Muscle of arm (tissue), 12 donors: ENCODE measurements around the gene CKM. TPM values are rescaled to one million over a fixed set of nuclear protein-coding genes. Genes with fewer than 3 reads are reported as not detected.
"Not testable (repeated sequence)": the region's sequence is repeated elsewhere in the genome, so short reads cannot be mapped to it uniquely, and the experiment has no call there.

Source experiments
- DNase-seq: peaks from one replicate; pipeline ENCODE4 v3.0.0-alpha.2; 2013
- polyA plus RNA-seq, 12 donors: library from polyadenylated mRNA; unstranded; fragments of 120-200 nt; gene quantifications; one replicate each; pipeline ENCODE4 v1.2.1, GENCODE V29; 2013; ENCODE audit not compliant: insufficient read length in 12 of 12

The CKM gene
- polyA plus RNA-seq, 12 donors, result 1,044 to 4,317 (median 2,408) TPM

GRCh38 chr19:45351401-45351952 lies 28.8 kb upstream of the CKM start:
- DNase-seq, result no peak

- DNase-seq, result no peak
Measured at GRCh38 chr19:45350477-45351058, 27.9 kb upstream of the CKM start.

GRCh38 chr19:45349430-45349941 lies 26.8 kb upstream of the CKM start:
- no peak for DNase-seq

DNA sequence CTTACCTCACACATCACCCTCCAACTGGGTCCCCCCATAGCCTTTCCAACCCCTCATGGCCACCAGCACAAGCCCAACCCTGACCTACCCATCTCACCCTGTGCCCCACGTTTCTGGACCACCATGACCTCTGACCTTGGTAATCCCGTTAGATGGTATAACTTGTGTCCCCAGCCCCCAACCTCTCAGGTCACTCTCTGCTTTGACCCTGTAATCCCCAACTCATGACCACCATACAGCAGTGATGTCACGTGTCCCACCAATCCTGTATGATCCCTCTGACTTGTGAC lies 26.4 kb upstream of the CKM start:
- DNase-seq, result no peak

GRCh38 chr19:45348367-45349125 lies 25.9 kb upstream of the CKM start:
- no peak for DNase-seq

DNA sequence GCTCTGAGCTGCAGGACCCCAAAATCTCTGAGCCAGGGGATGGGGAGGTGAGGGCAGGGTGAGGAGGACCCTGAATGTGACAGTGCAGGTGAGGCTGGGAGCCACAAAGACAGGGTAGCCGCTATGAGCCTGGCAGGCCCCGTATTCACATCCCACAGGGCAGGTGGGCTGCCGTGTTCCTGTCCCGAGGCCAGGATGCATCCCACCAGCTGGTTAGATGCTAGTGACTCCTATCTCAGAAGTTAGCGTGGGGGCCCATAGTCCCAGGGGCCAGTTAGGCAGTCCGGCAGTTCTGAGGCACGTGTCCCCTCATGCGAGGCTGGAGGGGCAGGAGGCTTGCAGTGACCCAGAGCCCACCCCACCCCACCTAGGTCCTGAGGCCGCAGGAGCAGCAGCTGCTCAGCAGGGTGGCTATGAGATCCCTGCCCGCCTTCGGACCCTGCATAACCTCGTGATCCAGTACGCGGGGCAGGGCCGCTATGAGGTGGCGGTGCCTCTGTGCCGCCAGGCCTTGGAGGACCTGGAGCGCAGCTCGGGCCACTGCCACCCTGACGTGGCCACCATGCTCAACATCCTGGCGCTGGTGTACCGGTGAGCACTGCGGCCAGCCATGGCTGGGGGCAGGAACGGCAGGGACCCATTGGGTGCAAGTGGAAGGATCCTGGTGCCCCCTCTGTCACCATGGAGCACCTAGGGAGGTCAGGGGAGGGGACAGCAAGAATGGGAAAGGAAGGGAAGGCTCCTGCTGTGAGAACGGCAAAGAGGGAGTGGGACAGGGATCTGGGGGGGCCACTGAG lies 25.1 kb upstream of the CKM start:
- DNase-seq, result no peak

- no peak for DNase-seq
Measured at GRCh38 chr19:45346449-45346848, 23.8 kb upstream of the CKM start.

- no peak for DNase-seq
Measured at GRCh38 chr19:45345506-45345860, 22.8 kb upstream of the CKM start.

GRCh38 chr19:45344621-45345505 lies 22.2 kb upstream of the CKM start:
- no peak for DNase-seq

DNA sequence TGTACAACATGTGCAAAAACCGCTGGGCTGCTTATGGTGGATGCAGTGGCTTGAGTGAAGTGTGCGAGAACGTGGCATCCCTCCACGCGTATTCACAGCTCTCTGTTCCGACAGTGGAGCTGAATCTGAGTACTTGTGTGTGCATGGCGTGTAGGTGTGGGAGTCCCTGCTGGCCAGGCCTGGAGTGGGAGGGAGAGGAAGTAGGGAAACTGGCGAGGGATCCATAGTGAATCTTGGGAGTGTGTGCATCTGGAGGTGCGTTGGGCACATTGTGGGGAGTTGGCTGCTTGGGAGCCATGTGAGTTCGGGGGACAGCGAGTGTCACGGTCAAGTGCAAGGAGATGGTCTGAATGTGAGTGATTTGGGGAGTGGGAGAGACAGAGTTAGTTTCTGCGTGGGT lies 20.2 kb upstream of the CKM start:
- no peak for DNase-seq

DNA sequence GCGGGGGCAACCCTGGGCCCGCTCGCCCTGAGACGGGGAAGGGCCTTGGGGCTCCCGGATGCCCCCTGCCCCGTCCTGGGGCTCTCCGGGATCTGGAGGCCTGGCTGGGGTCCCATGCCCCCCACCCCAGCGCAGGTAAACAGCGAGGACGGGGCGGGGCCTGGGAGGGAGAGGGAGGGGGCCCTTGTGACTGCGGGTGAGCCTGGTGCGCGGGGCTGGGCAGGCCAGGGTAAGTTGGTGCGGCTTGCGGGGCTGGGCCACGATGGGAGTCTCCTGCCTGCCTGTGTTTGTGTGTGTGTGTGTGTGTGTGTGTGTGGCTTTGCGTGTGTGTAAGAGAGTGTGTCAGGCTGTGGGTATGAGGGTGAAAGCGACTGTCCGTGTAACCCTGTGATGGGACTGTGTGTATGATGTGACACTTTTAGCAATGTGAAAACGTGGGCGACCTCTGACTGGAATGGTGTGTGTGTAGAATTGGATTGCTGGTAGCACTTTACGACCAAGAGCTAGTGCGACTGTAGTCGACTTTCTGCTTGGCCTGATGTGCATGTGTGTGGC lies 18.3 kb upstream of the CKM start:
- no peak for DNase-seq

- no peak for DNase-seq
Measured at GRCh38 chr19:45340232-45340898, 17.7 kb upstream of the CKM start, which contains the start of gene KLC3. KLC3 (plus strand) TSS chr19:45340750; CDS start chr19:45345542, 4,792 bp downstream.

DNA sequence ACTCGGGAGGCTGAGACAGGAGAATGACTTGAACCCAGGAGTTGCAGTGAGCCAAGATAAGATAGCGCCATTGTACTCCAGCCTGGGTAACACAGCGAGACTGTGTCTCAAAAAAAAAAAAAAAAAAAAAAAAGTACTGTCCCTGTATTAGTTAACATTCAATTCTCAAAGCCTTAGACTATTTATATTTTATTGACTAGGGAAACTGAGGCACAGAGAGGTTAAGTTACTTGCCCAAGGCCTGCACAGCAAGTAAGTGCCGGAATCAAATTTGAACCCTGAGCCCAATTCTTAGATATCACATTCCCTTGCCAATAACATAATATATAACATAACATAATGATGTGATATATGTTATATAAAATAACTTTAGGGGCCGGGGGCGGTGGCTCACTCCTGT lies 17.0 kb upstream of the CKM start:
- no peak for DNase-seq

DNA sequence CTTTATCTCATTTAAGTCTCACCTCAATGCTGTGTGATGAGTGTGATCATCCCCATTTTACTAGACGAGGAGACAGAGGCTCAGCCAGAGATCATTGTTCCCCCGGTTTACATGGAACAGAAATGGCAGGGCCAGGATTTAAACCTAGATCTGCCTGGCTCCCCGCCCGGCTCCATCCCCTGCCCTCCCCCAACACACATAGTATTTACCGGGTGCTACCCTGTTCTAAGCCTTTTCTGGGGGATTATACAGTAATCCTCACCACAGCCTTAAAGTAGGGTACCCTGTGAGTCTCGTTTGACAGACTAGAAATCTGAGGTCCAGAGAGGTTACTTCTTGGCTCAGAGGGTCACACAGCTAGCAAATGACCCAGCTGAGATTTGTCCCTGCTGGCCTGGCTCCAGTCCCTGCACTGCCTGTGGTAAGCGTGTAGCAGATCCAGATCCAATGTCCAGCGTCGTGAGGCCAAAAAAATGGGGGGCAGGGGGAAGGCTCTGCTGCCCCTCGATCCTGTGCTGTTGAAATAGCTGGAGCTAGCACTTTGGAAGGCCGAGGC lies 14.1 kb upstream of the CKM start:
- DNase-seq, result no peak

DNA sequence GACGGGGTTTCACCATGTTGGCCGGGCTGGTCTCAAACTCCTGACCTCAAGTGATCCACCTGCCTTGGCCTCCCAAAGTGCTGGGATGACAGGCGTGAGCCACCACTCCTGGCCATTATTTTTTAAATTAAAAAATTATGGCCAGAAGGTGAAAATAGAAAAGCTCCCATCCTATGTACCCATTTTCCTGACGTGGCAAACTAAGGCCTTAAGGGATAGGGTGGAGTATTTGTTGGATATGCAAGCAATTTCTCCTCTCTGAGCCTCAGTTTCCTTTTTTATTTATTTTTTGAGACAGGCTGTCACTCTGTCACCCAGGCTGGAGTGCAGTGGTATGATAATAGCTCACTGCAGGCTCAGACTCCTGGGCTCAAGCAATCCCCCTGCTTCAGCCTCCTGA lies 12.2 kb upstream of the CKM start:
- DNase-seq, result not testable (repeated sequence)

DNA sequence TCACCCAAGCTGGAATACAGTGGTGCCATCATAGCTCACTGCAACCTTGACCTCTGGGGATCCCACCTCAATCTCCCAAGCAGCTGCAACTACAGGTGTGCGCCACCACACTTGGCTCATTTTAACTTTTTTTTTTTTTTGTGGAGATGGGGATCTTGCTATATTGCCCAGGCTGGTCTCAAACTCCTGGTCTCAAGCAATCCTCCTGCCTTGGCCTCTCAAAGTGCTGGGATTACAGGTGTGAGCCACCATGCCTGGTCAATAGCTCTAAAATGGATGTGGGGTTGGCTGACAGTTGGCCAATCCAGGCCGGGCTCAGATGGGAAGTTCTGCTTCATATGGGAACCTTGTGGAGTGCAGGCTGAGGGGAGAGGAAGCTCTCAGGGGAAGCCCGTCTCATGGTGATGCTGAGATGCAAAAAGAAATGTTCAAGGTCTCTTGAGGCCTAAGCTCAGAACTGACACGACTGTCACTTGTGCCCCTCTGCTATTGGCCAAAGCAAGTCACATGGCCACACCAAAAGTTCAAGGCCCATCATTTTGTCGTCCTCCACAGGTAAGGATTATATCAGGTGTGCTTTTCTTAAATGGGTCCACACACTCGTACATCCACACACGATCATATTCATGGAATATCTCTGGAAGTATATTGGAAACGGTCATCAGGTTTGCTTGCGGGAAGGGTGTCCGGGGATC lies 11.1 kb upstream of the CKM start:
- no peak for DNase-seq

DNA sequence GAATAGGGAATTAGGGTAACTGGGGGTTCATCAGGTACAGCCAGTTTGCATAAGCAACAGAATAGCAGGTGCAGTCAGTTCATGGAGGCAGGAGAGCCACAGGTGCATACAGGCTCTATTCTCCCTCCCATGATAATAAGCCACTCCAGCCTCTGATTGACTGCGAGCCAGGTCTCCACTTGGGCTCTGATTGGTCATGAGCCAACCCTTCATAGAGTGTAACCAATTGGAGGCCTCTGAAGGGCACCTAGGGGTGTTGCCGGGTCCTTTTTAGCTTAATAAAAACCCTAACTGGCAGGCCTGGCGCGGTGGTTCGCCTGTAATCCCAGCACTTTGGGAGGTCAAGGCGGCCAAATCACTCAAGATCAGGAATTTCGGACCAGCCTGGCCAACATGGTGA lies 8.7 kb upstream of the CKM start:
- DNase-seq, result no peak

GRCh38 chr19:45327404-45328143 lies 4.9 kb upstream of the CKM start:
- DNase-seq, result no peak

GRCh38 chr19:45324349-45324907 lies 1.8 kb upstream of the CKM start:
- no peak for DNase-seq
